Measurements from ENCODE around the gene CHCHD10. TPM values are rescaled to one million over a fixed set of nuclear protein-coding genes. Genes with fewer than 3 reads are reported as not detected.
A peak's percentile ranks its signal among the peaks of the same experiment; 100 is the strongest.

CHCHD10 gene
- total RNA-seq, 1 donor = 3.9 TPM

- no peak overlapping the region for H3K4me3 ChIP-seq (ENCODE audit: low read depth, low read length)
- TF ChIP-seq CTCF (IDR thresholded peaks at IDR 0.05; ENCODE audit: insufficient read depth, low read depth, low read length) = no peak
- DNase-seq (ENCODE audit: low read depth) = no peak
Observed at GRCh38 chr22:23782252-23782651, 14.5 kb upstream of the CHCHD10 start.

DNA sequence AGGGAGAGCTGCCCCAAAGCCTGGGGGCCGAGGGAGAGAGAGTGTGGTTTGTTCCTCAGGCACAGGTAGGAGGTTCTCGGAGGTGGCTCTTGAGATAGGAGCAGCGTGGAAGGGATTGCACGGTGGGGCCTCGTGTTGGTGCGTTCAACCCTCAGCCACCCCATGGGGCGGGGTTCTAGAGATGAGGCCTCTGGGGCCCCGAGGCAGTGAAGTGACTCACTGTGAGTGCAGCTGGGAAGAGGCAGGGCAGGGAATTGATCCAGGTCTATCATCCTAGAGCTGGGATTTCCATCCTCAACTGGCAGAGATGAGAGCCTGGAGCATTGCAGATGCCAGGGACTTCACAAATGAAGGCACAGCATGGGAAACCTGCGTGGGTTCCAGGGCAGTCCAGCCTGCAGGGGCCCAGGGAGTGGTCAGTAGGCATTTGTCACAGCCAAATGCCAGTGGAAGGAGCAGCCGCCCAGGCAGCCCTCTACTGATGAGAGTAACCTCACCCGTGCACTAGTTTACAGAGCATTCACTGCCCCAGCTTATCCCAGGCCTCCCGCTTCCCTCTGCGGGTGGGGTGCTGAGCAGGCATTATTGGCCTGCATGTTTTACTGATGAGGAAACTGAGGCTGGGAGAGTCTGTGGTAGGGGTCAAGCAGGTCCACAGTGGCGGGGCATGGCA is 13.9 kb upstream of the CHCHD10 start:
- TF ChIP-seq CTCF (IDR thresholded peaks at IDR 0.05; ENCODE audit: insufficient read depth, low read depth, low read length) = no peak
- H3K4me3 ChIP-seq (ENCODE audit: low read depth, low read length) = no peak overlapping the region
- DNase-seq (ENCODE audit: low read depth) = peak; percentile 54

DNA sequence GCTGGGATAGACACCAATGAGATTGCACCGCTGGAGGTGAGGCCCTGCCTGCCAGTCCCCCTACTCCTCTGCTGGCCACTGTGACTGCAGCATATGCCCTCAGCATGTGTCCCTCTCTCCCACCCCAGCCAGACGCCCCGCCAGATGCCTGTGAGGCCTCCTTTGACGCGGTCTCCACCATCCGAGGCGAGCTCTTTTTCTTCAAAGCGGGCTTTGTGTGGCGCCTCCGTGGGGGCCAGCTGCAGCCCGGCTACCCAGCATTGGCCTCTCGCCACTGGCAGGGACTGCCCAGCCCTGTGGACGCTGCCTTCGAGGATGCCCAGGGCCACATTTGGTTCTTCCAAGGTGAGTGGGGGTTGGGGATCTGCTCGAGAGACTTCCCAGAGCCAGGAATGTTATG is 13.3 kb upstream of the CHCHD10 start:
- DNase-seq (ENCODE audit: low read depth) = no peak
- TF ChIP-seq CTCF (IDR thresholded peaks at IDR 0.05; ENCODE audit: insufficient read depth, low read depth, low read length) = no peak
- no peak overlapping the region for H3K4me3 ChIP-seq (ENCODE audit: low read depth, low read length)

GRCh38 chr22:23780146-23780748 is 12.5 kb upstream of the CHCHD10 start:
- no peak for DNase-seq (ENCODE audit: low read depth)
- TF ChIP-seq CTCF (IDR thresholded peaks at IDR 0.05; ENCODE audit: insufficient read depth, low read depth, low read length) = no peak
- no peak overlapping the region for H3K4me3 ChIP-seq (ENCODE audit: low read depth, low read length)

DNA sequence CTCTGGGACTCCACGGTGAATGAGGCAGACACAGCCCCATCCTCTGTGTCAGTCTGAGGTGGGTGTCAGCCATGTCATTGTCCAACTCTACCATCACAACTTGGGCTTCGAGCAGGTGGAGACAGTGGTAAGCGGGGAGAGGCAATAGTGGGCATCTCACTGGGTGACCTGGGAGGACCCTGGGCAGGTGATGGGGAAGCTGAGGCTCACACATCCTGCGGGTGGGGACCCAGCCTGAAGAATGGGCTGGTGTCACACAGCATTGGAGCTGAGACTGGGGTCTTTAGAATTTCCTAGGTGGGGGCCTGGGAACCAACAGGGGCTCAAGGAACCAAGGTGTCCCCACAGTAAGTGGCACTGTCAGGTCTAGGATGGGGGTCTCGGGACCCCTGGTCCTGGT is 12.0 kb upstream of the CHCHD10 start:
- TF ChIP-seq CTCF (IDR thresholded peaks at IDR 0.05; ENCODE audit: insufficient read depth, low read depth, low read length) = no peak
- no peak for DNase-seq (ENCODE audit: low read depth)

GRCh38 chr22:23779083-23779482 is 11.3 kb upstream of the CHCHD10 start:
- no peak for DNase-seq (ENCODE audit: low read depth)
- no peak overlapping the region for H3K4me3 ChIP-seq (ENCODE audit: low read depth, low read length)
- TF ChIP-seq CTCF (IDR thresholded peaks at IDR 0.05; ENCODE audit: insufficient read depth, low read depth, low read length) = no peak

More for the DNA sequence above, 12.0 kb upstream of the CHCHD10 start:
- no peak overlapping the region for H3K4me3 ChIP-seq (ENCODE audit: low read depth, low read length)

DNA sequence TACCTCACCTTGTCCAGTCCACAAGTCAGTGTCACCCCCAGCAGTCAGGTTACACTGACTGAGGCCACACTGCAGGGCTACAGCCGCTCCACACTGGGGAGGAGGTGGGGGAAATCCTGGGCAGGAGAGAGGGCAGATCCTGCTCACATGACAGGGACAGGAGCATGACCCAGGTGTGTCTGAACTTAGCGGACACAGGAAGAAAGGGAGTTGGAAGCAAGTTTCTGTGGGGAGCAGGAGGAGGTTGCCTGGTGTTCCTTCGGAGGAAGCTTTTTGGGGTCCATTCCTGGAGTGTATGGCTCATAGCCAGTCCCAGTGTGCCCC is 10.8 kb upstream of the CHCHD10 start:
- DNase-seq (ENCODE audit: low read depth) = no peak
- no peak overlapping the region for H3K4me3 ChIP-seq (ENCODE audit: low read depth, low read length)
- no peak for TF ChIP-seq CTCF (IDR thresholded peaks at IDR 0.05; ENCODE audit: insufficient read depth, low read depth, low read length)

All from fibroblast of villous mesenchyme (primary cell).